ENCODE data around the gene ACRV1.

DNA sequence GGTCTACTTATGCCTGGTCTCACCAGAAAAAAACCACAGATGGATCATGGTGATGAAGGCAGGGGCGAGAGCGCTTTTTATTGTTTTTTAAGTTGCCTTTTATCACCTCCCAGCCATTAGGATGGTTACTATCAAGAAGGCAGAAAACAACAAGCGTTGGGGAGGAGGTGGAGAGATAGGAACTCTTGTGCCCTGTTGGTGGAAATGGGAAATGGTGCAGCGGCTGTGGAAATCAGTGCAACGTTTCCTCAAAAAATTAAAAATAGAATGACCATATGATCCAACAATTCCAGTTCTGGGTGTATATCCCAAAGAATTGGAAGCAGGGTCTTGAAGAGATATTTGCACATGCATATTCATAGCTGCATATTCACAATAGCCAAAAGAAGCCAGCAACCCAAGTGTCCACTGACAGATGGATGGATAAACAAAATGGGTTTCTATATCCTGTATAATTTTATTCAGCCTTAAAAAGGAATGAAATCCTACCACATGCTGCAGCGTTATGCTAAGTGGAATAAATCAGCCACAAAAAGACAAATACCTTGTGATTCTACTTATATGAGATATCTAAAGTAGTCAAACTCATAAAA lies 20.5 kb upstream of the ACRV1 start:
- TF ChIP-seq, protein P1, sequence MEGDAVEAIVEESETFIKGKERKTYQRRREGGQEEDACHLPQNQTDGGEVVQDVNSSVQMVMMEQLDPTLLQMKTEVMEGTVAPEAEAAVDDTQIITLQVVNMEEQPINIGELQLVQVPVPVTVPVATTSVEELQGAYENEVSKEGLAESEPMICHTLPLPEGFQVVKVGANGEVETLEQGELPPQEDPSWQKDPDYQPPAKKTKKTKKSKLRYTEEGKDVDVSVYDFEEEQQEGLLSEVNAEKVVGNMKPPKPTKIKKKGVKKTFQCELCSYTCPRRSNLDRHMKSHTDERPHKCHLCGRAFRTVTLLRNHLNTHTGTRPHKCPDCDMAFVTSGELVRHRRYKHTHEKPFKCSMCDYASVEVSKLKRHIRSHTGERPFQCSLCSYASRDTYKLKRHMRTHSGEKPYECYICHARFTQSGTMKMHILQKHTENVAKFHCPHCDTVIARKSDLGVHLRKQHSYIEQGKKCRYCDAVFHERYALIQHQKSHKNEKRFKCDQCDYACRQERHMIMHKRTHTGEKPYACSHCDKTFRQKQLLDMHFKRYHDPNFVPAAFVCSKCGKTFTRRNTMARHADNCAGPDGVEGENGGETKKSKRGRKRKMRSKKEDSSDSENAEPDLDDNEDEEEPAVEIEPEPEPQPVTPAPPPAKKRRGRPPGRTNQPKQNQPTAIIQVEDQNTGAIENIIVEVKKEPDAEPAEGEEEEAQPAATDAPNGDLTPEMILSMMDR (IDR thresholded peaks at IDR 0.05; ENCODE audit: low read depth, low read length): no peak
- TF ChIP-seq EZH2phosphoT487 (IDR thresholded peaks at IDR 0.05; ENCODE audit: low read depth): no peak
